ENCODE measurements around the gene ABCA2. TPM values are rescaled to one million over a fixed set of nuclear protein-coding genes. Genes with fewer than 3 reads are reported as not detected.

ABCA2 gene
- total and polyA plus RNA-seq, 8 donors: 20.8 to 34.8 (median 29.8) TPM

DNA sequence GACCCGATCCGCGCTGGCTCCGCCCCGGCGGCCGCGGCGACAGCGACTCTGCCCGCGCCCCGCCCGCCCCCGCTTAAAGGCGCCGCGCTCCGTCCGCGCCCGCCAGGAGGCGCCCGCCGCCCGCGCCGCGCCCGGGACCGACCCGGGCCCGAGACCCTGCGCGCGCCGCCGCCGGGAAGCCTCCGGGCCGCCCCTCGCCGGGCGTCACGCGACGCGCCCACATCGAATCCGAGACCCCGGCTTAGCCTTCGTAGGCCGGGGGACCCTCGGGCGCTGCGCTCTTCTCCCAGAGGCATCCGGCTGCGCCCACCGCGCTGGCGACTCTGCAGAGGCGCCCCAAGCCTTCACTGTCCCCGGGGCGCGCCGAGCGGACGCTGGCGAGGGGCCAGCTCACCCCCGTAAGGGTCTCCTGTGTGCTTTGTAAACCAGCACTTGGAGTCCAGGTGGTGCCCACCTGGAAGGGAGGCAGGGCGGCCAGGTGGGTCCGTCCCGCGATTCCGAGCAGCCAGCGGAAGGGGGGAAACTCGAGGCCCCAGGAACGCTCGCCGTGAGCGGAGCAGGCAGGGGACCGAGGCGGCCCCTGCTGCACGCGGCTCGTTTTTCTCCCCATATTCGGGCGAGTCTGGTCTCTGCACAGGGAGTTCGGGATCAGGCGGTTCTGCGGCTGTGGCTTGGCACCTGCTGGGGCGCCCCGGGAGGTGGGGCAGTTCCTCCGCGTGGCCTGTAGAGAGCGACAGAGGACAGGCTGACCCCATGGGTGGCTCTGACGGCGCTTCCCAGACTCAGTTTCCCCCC is 423 bp upstream of the ABCA2 start:
- no peaks in the 10 kb centered on the region for H3K36me3 ChIP-seq
- no peaks in the 10 kb centered on the region for H3K9me3 ChIP-seq
- peaks cover 11 to 61% of the 10 kb centered on the region in 2 donors for H3K4me1 ChIP-seq
- peak overlapping the region; percentile 49 to 52 for H3K4me3 ChIP-seq
- TF ChIP-seq, protein P1, sequence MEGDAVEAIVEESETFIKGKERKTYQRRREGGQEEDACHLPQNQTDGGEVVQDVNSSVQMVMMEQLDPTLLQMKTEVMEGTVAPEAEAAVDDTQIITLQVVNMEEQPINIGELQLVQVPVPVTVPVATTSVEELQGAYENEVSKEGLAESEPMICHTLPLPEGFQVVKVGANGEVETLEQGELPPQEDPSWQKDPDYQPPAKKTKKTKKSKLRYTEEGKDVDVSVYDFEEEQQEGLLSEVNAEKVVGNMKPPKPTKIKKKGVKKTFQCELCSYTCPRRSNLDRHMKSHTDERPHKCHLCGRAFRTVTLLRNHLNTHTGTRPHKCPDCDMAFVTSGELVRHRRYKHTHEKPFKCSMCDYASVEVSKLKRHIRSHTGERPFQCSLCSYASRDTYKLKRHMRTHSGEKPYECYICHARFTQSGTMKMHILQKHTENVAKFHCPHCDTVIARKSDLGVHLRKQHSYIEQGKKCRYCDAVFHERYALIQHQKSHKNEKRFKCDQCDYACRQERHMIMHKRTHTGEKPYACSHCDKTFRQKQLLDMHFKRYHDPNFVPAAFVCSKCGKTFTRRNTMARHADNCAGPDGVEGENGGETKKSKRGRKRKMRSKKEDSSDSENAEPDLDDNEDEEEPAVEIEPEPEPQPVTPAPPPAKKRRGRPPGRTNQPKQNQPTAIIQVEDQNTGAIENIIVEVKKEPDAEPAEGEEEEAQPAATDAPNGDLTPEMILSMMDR (IDR thresholded peaks at IDR 0.05): peak in 1 of 2 donors; percentile 25
- H3K27ac ChIP-seq: peak overlapping the region in 1 of 2 donors; percentile 84
- peak; percentile 74 for ATAC-seq
- intact Hi-C loops (cut with DNase I): no loop called here
- peak in 3 of 4 donors; percentile 66 to 93 (median 74) for DNase-seq
- H3K27me3 ChIP-seq: no peaks in the 10 kb centered on the region

GRCh38 chr9:137026828-137027227 is 1.2 kb downstream of the ABCA2 start:
- intact Hi-C loops (cut with DNase I): no loop called here
- Histone ChIP-seq H3K27me3 (no peaks in the 10 kb centered on the region), H3K27ac (no peak overlapping the region), H3K9me3 (no peaks in the 10 kb centered on the region), H3K36me3 (no peaks in the 10 kb centered on the region), H3K4me1 (peaks cover 11 to 45% of the 10 kb centered on the region in 2 donors), H3K4me3 (peak overlapping the region in 1 of 2 donors; percentile 43)
- DNase-seq (no peak), ATAC-seq (no peak)
- TF ChIP-seq, protein P1 (IDR thresholded peaks at IDR 0.05): no peak

DNA sequence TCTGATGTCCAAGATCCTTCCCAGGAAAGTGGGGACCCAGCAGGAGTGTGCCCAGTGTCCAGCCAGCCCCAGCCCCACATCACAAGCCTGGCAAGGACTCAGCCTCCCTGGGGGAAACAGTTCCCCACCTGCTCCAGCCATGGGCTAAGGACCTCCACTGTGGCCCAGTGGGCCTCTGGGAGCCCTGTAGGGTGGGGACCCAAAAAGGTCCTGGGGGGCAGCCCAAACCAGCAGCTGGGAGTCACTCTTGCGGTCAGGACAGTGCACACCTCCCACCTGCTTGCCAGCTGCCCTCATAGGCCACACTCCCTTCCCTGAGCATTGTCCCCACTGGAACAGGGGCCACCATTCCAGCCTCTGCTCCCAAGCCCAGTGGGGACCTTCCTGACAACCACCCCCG is 1.7 kb downstream of the ABCA2 start:
- peaks cover 0 to 1% of the 10 kb centered on the region in 2 donors for H3K36me3 ChIP-seq
- TF ChIP-seq, protein P1 (IDR thresholded peaks at IDR 0.05): no peak
- ATAC-seq: no peak
- no peak for DNase-seq
- H3K4me1 ChIP-seq: peaks cover 11 to 40% of the 10 kb centered on the region in 2 donors
- no peak overlapping the region for H3K27ac ChIP-seq
- no peaks in the 10 kb centered on the region for H3K9me3 ChIP-seq
- no peak overlapping the region for H3K4me3 ChIP-seq
- intact Hi-C loops (cut with DNase I): no loop called here
- no peaks in the 10 kb centered on the region for H3K27me3 ChIP-seq

DNA sequence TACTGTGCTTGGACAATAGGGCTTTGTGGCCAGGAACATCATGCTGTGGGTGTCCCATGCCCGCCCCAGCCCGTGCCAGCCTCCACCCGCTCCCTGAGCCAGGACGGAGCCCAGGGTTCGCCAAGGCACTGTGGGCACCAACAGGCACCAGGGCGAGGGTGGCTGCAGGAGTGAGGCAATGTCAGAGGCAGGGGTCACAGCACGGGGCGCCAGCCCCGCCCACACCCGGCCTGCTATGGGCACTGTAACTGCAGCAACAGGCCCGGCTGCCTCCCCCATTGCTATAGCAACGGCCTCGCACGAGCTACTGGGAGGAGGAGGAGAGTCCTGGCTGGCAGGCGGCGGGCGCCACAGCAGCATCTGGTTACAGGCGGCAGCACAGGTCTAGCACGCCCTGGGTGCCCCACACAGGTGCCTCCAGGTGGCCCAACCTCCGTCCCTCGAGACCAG is 2.5 kb downstream of the ABCA2 start:
- intact Hi-C loops (cut with DNase I): no loop called here
- H3K4me1 ChIP-seq: peaks cover 9 to 32% of the 10 kb centered on the region in 2 donors
- H3K9me3 ChIP-seq: no peaks in the 10 kb centered on the region
- no peak for ATAC-seq
- DNase-seq: peak in 1 of 4 donors; percentile 54
- H3K4me3 ChIP-seq: no peak overlapping the region
- H3K36me3 ChIP-seq: peaks cover 0 to 10% of the 10 kb centered on the region in 2 donors
- TF ChIP-seq, protein P1 (IDR thresholded peaks at IDR 0.05): no peak
- H3K27ac ChIP-seq: no peak overlapping the region
- no peaks in the 10 kb centered on the region for H3K27me3 ChIP-seq

DNA sequence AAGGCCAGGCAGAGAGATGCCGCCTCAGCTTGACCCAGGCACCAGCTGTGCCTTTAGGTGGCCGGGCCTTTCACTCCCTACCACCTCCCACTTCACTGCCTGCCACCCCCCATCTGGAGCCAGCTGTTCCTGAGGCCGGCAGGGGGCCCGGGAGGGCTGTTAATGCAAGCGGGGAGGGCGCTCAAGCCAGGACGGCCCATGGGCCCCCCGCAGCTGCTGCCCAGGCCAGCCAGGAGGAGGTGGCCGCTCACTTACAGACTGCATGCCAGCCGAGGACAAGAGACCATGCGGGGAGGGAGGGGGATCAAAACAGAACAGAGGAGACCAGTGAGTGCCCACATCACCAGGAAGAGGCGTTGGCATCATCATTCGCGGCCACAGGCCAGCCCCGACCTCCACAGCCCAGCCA is 4.5 kb downstream of the ABCA2 start:
- DNase-seq (no peak), ATAC-seq (no peak)
- Histone ChIP-seq H3K27me3 (no peaks in the 10 kb centered on the region), H3K27ac (no peak overlapping the region), H3K9me3 (no peaks in the 10 kb centered on the region), H3K4me1 (peaks cover 2 to 13% of the 10 kb centered on the region in 2 donors), H3K36me3 (peaks cover 0 to 15% of the 10 kb centered on the region in 2 donors), H3K4me3 (no peak overlapping the region)
- TF ChIP-seq, protein P1 (IDR thresholded peaks at IDR 0.05): no peak
- intact Hi-C loops (cut with DNase I): no loop called here

All from left lung (tissue), 10 donors.